ENCODE data around the gene MFNG.
"Not testable (repeated sequence)": the region's sequence is repeated elsewhere in the genome, so short reads cannot be mapped to it uniquely, and the experiment has no call there.

MFNG gene

DNA sequence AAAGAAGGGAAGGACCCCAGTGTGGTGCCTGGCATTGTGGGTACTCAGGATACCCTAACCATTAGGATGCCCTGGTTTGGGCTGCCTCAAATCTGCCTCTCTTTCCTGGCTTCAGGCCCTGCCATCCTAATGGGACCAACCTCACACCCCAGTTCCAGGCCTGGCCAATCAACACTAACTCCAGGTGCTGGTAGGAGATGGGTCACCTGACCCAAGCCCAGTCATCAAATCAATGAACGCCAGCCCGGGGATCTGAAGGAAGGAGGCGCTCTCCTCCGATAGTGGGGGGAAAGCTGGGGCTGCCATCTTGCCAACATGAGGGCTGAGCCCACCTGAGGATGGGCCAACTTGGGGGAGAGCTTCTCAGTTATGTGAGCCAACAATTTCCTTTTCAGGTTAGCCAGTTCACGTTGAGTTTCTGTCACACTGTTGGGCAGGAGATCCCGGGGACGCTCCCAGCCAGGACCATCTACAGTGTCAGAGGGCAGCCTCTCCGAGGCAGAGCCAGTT, 12.7 kb downstream of the MFNG start:
- no peak for DNase-seq (ENCODE audit: low spot score)
- TF ChIP-seq, protein P1, sequence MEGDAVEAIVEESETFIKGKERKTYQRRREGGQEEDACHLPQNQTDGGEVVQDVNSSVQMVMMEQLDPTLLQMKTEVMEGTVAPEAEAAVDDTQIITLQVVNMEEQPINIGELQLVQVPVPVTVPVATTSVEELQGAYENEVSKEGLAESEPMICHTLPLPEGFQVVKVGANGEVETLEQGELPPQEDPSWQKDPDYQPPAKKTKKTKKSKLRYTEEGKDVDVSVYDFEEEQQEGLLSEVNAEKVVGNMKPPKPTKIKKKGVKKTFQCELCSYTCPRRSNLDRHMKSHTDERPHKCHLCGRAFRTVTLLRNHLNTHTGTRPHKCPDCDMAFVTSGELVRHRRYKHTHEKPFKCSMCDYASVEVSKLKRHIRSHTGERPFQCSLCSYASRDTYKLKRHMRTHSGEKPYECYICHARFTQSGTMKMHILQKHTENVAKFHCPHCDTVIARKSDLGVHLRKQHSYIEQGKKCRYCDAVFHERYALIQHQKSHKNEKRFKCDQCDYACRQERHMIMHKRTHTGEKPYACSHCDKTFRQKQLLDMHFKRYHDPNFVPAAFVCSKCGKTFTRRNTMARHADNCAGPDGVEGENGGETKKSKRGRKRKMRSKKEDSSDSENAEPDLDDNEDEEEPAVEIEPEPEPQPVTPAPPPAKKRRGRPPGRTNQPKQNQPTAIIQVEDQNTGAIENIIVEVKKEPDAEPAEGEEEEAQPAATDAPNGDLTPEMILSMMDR (IDR thresholded peaks at IDR 0.05; ENCODE audit: borderline replicate concordance, control extremely low read depth, extremely low read depth, insufficient read depth, missing control alignments), result no peak
- in situ Hi-C loops (cut with MboI; ENCODE audit: low sequenced_read_pairs, unreplicated experiment), result no loop called here

- in situ Hi-C loops (cut with MboI; ENCODE audit: low sequenced_read_pairs, unreplicated experiment), result no loop called here
- peak; percentile 71 for DNase-seq (ENCODE audit: low spot score)
- TF ChIP-seq, protein P1 (IDR thresholded peaks at IDR 0.05; ENCODE audit: borderline replicate concordance, control extremely low read depth, extremely low read depth, insufficient read depth, missing control alignments), result peak; percentile 34
Measured at GRCh38 chr22:37472418-37473006, 13.7 kb downstream of the MFNG start.

DNA sequence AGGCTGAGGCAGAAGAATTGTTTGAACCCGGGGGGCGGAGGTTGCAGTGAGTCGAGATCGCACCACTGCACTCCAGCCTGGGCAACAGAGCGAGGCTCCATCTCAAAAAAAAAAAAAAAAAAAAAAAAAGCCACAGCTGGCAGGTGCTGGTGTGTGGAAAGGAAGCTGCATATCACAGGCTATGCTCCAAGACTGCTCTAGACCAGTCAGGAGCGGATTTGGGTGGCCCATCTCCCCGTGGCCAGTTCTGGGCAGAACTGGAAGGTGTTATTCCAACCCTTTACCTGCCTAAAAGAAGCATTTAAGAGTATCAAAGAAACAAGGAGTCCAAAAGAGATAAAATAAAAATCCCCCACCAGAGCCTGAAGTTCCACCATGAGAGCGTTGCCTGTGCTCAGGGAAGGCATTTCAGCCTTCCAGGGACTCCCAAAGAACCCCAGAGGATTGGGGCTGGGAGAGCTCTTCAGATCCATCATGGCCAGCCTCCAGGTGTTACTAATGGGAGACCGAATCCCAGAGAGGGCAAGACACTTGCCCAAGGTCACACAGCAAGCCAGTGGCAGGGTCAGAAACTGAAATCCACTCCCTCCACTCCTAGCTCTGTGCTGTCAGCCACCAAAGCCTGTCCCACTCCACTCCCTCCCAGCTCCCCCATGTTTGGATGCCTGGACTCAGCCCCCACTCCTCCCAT, 14.3 kb downstream of the MFNG start:
- TF ChIP-seq, protein P1 (IDR thresholded peaks at IDR 0.05; ENCODE audit: borderline replicate concordance, control extremely low read depth, extremely low read depth, insufficient read depth, missing control alignments), result no peak
- in situ Hi-C loops (cut with MboI; ENCODE audit: low sequenced_read_pairs, unreplicated experiment), result no loop called here
- DNase-seq (ENCODE audit: low spot score), result no peak

GRCh38 chr22:37470087-37470445, 16.1 kb downstream of the MFNG start:
- TF ChIP-seq, protein P1 (IDR thresholded peaks at IDR 0.05; ENCODE audit: borderline replicate concordance, control extremely low read depth, extremely low read depth, insufficient read depth, missing control alignments), result no peak
- no peak for DNase-seq (ENCODE audit: low spot score)
- in situ Hi-C loops (cut with MboI; ENCODE audit: low sequenced_read_pairs, unreplicated experiment), result no loop called here

- no peak for DNase-seq (ENCODE audit: low spot score)
- TF ChIP-seq, protein P1 (IDR thresholded peaks at IDR 0.05; ENCODE audit: borderline replicate concordance, control extremely low read depth, extremely low read depth, insufficient read depth, missing control alignments), result no peak
- in situ Hi-C loops (cut with MboI; ENCODE audit: low sequenced_read_pairs, unreplicated experiment), result no loop called here
Measured at GRCh38 chr22:37469416-37470086, 16.6 kb downstream of the MFNG start.

GRCh38 chr22:37468201-37468695, 17.9 kb downstream of the MFNG start:
- in situ Hi-C loops (cut with MboI; ENCODE audit: low sequenced_read_pairs, unreplicated experiment); DNase-seq (ENCODE audit: low spot score): not testable (repeated sequence)
